Parathyroid adenoma (tissue), 2 donors: ENCODE results near the gene RAP1A.

ENCODE experiments used
- H2AFZ ChIP-seq: fragments of 300-600 bp; sonication (generic); one replicate; pipeline ENCODE4 v1.7.0; 2017; ENCODE audit warnings: antibody characterized with exemption, mild to moderate bottlenecking
- H3K27ac ChIP-seq: fragments of 300-600 bp; sonication (generic); one replicate; pipeline ENCODE4 v1.7.0; 2017
- H3K27me3 ChIP-seq: fragments of 300-600 bp; sonication (generic); one replicate; pipeline ENCODE4 v1.7.0; 2017; ENCODE audit warnings: low read length; ENCODE audit not compliant: control insufficient read depth, insufficient read depth
- H3K36me3 ChIP-seq: fragments of 300-600 bp; sonication (generic); one replicate; pipeline ENCODE4 v1.7.0; 2017; ENCODE audit warnings: low read length; ENCODE audit not compliant: control insufficient read depth, insufficient read depth
- H3K4me1 ChIP-seq: fragments of 300-600 bp; sonication (generic); one replicate; pipeline ENCODE4 v1.7.0; 2017; ENCODE audit warnings: control low read depth
- H3K4me2 ChIP-seq: fragments of 300-600 bp; sonication (generic); one replicate; pipeline ENCODE4 v1.7.0; 2017; ENCODE audit warnings: low read length
- H3K4me3 ChIP-seq: fragments of 300-600 bp; sonication (generic); one replicate; pipeline ENCODE4 v1.7.0; 2017; ENCODE audit warnings: low read depth, low read length
- H3K79me2 ChIP-seq: fragments of 300-600 bp; sonication (generic); one replicate; pipeline ENCODE4 v1.7.0; 2017; ENCODE audit warnings: control low read depth
- H3K9ac ChIP-seq: fragments of 300-600 bp; sonication (generic); one replicate; pipeline ENCODE4 v1.7.0; 2017; ENCODE audit warnings: mild to moderate bottlenecking
- H3K9me3 ChIP-seq: fragments of 300-600 bp; sonication (generic); one replicate; pipeline ENCODE4 v1.7.0; 2017; ENCODE audit warnings: low read length; ENCODE audit not compliant: control insufficient read depth
- TF ChIP-seq, protein P1 (sequence below): fragments of 300-600 bp; sonication (generic); IDR thresholded peaks from one replicate; pipeline ENCODE4 v1.7.0; 2017; ENCODE audit warnings: antibody characterized with exemption, mild to moderate bottlenecking
- donor health status: primary hyperparathyroidism.

The RAP1A gene

DNA sequence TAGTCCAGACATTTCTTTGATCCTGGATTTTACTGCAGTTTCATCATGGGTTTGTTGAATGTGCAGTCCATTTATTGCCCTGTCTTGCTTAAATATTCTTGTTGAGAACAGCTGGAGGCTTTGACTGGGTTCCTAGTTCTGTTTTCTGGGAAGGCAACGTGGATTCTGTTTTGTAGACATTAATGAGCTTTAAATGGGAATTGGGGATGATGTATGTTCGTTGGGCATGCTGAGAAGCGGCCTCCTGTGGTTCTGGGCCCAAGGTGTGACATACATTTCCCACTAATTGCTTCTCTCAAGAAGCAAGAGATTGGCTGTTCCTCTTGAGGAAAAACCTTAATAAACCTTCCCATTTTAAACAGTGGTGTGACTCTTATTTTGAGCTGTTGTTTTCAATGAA, 96.7 kb downstream of the RAP1A start:
- Histone ChIP-seq H3K9me3 (no peaks in the 10 kb centered on the region), H3K9ac (no peak overlapping the region), H3K4me2 (no peak overlapping the region), H3K4me3 (no peak overlapping the region), H3K4me1 (no peaks in the 10 kb centered on the region), H2AFZ (no peak overlapping the region), H3K79me2 (no peaks in the 10 kb centered on the region), H3K36me3 (no peaks in the 10 kb centered on the region), H3K27me3 (no peaks in the 10 kb centered on the region), H3K27ac (no peak overlapping the region)
- TF ChIP-seq, protein P1, sequence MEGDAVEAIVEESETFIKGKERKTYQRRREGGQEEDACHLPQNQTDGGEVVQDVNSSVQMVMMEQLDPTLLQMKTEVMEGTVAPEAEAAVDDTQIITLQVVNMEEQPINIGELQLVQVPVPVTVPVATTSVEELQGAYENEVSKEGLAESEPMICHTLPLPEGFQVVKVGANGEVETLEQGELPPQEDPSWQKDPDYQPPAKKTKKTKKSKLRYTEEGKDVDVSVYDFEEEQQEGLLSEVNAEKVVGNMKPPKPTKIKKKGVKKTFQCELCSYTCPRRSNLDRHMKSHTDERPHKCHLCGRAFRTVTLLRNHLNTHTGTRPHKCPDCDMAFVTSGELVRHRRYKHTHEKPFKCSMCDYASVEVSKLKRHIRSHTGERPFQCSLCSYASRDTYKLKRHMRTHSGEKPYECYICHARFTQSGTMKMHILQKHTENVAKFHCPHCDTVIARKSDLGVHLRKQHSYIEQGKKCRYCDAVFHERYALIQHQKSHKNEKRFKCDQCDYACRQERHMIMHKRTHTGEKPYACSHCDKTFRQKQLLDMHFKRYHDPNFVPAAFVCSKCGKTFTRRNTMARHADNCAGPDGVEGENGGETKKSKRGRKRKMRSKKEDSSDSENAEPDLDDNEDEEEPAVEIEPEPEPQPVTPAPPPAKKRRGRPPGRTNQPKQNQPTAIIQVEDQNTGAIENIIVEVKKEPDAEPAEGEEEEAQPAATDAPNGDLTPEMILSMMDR, result no peak

DNA sequence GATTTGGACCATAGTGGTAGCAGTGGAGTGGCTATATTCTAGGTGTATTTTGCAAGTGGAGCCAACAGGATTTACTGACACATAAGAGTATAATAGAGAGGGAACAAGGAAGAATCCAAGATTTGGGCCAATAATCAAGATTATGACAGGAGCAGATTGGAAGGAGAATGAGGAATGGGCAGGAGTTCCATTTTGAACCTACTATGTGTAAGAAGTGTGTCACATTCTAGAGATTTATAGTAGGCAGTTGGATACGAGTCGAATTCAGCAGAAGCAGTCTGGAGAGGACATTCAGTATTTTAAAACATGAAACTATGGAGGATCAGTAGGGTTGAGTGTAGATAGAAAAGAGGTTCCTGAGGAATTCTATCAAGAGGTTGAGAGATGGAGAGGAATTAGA, 97.9 kb downstream of the RAP1A start:
- Histone ChIP-seq H3K79me2 (no peaks in the 10 kb centered on the region), H3K9ac (no peak overlapping the region), H3K27me3 (no peaks in the 10 kb centered on the region), H3K27ac (no peak overlapping the region), H3K9me3 (no peaks in the 10 kb centered on the region), H2AFZ (no peak overlapping the region), H3K4me2 (no peak overlapping the region), H3K4me1 (no peaks in the 10 kb centered on the region), H3K36me3 (no peaks in the 10 kb centered on the region), H3K4me3 (no peak overlapping the region)
- TF ChIP-seq, protein P1, result no peak

DNA sequence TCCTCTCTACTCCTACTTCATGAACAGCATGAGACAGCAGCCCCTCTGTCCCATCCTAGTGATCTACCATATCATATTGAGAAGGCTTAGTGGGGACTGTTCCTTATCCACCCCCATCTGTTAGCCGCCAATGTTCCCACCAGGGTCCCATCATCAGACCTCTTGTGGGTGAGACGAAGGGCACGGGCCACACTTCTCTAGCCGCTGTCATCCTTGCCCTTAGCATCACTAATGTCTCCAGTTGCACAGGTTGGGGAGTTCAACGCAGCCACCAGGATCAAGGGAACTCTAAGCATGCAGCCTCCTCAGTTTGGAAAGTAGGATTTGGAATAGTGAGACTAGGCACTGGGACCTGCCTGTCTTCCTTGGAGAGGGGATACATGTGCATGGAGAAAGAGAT, 99.5 kb downstream of the RAP1A start:
- TF ChIP-seq, protein P1, result no peak
- no peaks in the 10 kb centered on the region for H3K9me3 ChIP-seq
- no peaks in the 10 kb centered on the region for H3K36me3 ChIP-seq
- H3K4me2 ChIP-seq, result no peak overlapping the region
- H2AFZ ChIP-seq, result no peak overlapping the region
- H3K4me1 ChIP-seq, result no peaks in the 10 kb centered on the region
- H3K27me3 ChIP-seq, result no peaks in the 10 kb centered on the region
- no peak overlapping the region for H3K27ac ChIP-seq
- no peaks in the 10 kb centered on the region for H3K79me2 ChIP-seq
- no peak overlapping the region for H3K4me3 ChIP-seq
- H3K9ac ChIP-seq, result no peak overlapping the region

DNA sequence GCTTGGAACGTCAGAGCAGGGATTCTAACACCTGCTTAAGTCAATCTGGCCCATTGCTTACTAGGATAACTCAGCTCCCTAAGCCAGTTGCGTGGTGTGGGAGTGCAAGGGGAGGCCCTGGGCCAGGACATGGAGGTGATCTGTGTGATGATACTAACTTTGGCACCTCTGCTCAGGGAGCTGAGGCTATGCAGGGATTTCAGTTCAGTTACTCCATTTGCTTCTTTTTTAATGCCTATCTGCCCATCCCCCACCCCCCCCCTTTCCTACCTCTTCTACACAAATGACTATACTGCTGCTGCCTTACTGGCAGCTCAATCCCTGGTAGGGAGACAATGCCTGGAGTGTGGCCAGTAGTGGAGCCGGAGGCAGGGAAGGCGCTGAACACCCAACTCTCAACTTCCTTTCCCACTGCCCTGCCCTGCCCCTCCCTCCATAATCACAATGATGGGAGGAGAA, 100.1 kb downstream of the RAP1A start:
- H3K9me3 ChIP-seq, result no peaks in the 10 kb centered on the region
- H3K4me1 ChIP-seq, result no peaks in the 10 kb centered on the region
- H3K4me3 ChIP-seq, result no peak overlapping the region
- no peaks in the 10 kb centered on the region for H3K27me3 ChIP-seq
- H2AFZ ChIP-seq, result no peak overlapping the region
- peak overlapping the region; percentile 57 for H3K27ac ChIP-seq
- TF ChIP-seq, protein P1, result no peak
- H3K79me2 ChIP-seq, result no peaks in the 10 kb centered on the region
- no peak overlapping the region for H3K4me2 ChIP-seq
- H3K9ac ChIP-seq, result no peak overlapping the region
- no peaks in the 10 kb centered on the region for H3K36me3 ChIP-seq

DNA sequence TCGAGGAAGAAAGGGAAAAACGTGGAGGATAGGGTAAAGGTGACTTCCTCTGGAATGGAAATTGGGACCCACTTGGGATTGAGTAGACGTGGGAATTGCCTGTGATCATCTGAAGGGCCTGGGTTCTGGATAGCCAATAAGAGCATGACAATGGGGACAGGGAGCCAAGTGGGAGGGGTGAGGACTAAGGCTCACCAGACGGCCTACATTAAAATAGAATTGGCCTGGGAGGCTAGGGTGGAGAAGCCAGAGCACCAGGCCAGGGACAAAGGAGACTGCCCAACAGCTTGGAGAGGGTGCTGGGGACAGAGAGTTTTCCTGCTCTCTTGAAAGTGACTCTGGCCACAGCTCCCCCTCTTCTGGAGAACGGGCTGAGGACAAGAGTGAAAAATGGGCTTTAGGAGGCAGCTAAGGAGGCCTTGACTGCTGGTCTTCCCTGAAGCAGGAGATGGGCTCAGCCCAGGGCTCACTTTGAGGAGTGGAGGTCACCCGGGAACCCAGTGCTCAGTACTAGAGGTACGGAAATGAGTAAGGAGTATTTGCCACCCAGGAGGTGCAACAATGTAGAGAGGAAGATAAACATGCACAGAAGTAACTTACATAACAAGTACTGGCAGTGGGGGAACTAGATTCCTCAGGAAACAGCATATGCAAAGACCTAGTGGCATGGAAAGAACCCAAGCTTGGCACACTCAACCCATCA, 100.8 kb downstream of the RAP1A start:
- Histone ChIP-seq H3K27ac (peak overlapping the region; percentile 57), H3K27me3 (no peaks in the 10 kb centered on the region), H2AFZ (no peak overlapping the region), H3K4me2 (no peak overlapping the region), H3K79me2 (no peaks in the 10 kb centered on the region), H3K9ac (no peak overlapping the region), H3K4me3 (no peak overlapping the region), H3K36me3 (no peaks in the 10 kb centered on the region), H3K4me1 (no peaks in the 10 kb centered on the region), H3K9me3 (no peaks in the 10 kb centered on the region)
- TF ChIP-seq, protein P1, result no peak
